ENCODE results near the gene TMEM79. TPM values are rescaled to one million over a fixed set of nuclear protein-coding genes. Genes with fewer than 3 reads are reported as not detected.

TMEM79 gene
- total and polyA plus RNA-seq, 2 donors (not counting 1 experiment from before 2014, with no cell fraction given), result 1.1 to 3.6 TPM

- H3K36me3 ChIP-seq (ENCODE audit: control insufficient read depth, insufficient read depth, low read length), result peaks cover 11% of the 10 kb centered on the region
Measured at GRCh38 chr1:156305215-156305614, 21.1 kb downstream of the TMEM79 start.

DNA sequence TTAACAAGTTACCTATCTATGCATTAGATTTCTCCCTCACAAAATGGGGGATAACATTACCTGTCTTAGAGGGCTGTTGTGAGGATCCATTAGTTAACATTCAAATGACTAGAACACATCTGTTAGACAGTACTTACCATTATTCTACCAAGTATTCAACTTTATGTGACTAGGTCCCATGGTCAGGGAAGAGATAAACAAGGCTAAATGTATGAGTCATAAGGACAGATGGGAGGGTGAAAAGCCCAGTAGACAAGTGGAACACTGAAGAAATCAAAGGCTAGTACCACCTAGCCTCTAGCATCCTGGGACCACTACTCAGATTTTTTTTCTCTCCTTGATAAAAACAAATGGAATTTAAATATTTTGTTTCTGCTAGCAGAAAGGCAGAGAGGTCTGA is 24.0 kb downstream of the TMEM79 start:
- Histone ChIP-seq H2AFZ (ENCODE audit: low read length) (no peak overlapping the region), H3K79me2 (ENCODE audit: control insufficient read depth, insufficient read depth, low read length) (no peaks in the 10 kb centered on the region), H3K9me3 (ENCODE audit: control insufficient read depth, insufficient read depth, low read depth, low read length) (no peaks in the 10 kb centered on the region), H3K4me3 (replicated peaks in 1 of 4; ENCODE audit: control extremely low read depth in 1 of 4, insufficient read depth in 1 of 4, low read depth in 3 of 4, low read length in 4 of 4) (no peak overlapping the region), H3K9ac (ENCODE audit: insufficient read depth, low read length) (no peak overlapping the region), H4K20me1 (ENCODE audit: control insufficient read depth, extremely low read depth, insufficient read depth, low read length) (no peaks in the 10 kb centered on the region), H3K27me3 (ENCODE audit: control insufficient read depth, insufficient read depth, low read length) (no peaks in the 10 kb centered on the region), H3K4me1 (ENCODE audit: control insufficient read depth, extremely low read depth, insufficient read depth, low read length) (no peaks in the 10 kb centered on the region), H3K36me3 (ENCODE audit: control insufficient read depth, insufficient read depth, low read length) (peaks cover 17% of the 10 kb centered on the region), H3K27ac (ENCODE audit: insufficient read depth, low read length) (no peak overlapping the region), H3K4me2 (ENCODE audit: extremely low read depth, insufficient read depth, low read length) (no peak overlapping the region)
- peak; percentile 54 to 63 for DNase-seq (ENCODE audit: low read depth in 2 of 2)
- TF ChIP-seq EZH2 (IDR thresholded peaks at IDR 0.05; ENCODE audit: low read length, missing control alignments), result no peak
- no peak for TF ChIP-seq CTCF (conservative IDR thresholded peaks at IDR 0.05 in 1 of 2, IDR thresholded peaks at IDR 0.05 in 1 of 2; ENCODE audit: low read depth in 1 of 2, low read length in 2 of 2)

More at GRCh38 chr1:156305215-156305614, 21.1 kb downstream of the TMEM79 start:
- peak in 1 of 2 donors; percentile 15 for DNase-seq (ENCODE audit: low read depth in 2 of 2)
- H3K4me2 ChIP-seq (ENCODE audit: extremely low read depth, insufficient read depth, low read length), result no peak overlapping the region
- H3K79me2 ChIP-seq (ENCODE audit: control insufficient read depth, insufficient read depth, low read length), result no peaks in the 10 kb centered on the region
- H4K20me1 ChIP-seq (ENCODE audit: control insufficient read depth, extremely low read depth, insufficient read depth, low read length), result no peaks in the 10 kb centered on the region
- no peak overlapping the region for H3K9ac ChIP-seq (ENCODE audit: insufficient read depth, low read length)
- no peaks in the 10 kb centered on the region for H3K4me1 ChIP-seq (ENCODE audit: control insufficient read depth, extremely low read depth, insufficient read depth, low read length)
- no peaks in the 10 kb centered on the region for H3K9me3 ChIP-seq (ENCODE audit: control insufficient read depth, insufficient read depth, low read depth, low read length)
- H3K27ac ChIP-seq (ENCODE audit: insufficient read depth, low read length), result no peak overlapping the region
- H3K4me3 ChIP-seq (replicated peaks in 1 of 4; ENCODE audit: control extremely low read depth in 1 of 4, insufficient read depth in 1 of 4, low read depth in 3 of 4, low read length in 4 of 4), result no peak overlapping the region
- no peak overlapping the region for H2AFZ ChIP-seq (ENCODE audit: low read length)
- no peaks in the 10 kb centered on the region for H3K27me3 ChIP-seq (ENCODE audit: control insufficient read depth, insufficient read depth, low read length)
- no peak for TF ChIP-seq CTCF (conservative IDR thresholded peaks at IDR 0.05 in 1 of 2, IDR thresholded peaks at IDR 0.05 in 1 of 2; ENCODE audit: low read depth in 1 of 2, low read length in 2 of 2)
- TF ChIP-seq EZH2 (IDR thresholded peaks at IDR 0.05; ENCODE audit: low read length, missing control alignments), result no peak

GRCh38 chr1:156310962-156311361 is 26.8 kb downstream of the TMEM79 start:
- Histone ChIP-seq H3K4me3 (replicated peaks in 1 of 4; ENCODE audit: control extremely low read depth in 1 of 4, insufficient read depth in 1 of 4, low read depth in 3 of 4, low read length in 4 of 4) (no peak overlapping the region), H3K36me3 (ENCODE audit: control insufficient read depth, insufficient read depth, low read length) (peaks cover 18% of the 10 kb centered on the region), H2AFZ (ENCODE audit: low read length) (no peak overlapping the region), H3K4me1 (ENCODE audit: control insufficient read depth, extremely low read depth, insufficient read depth, low read length) (no peaks in the 10 kb centered on the region), H4K20me1 (ENCODE audit: control insufficient read depth, extremely low read depth, insufficient read depth, low read length) (no peaks in the 10 kb centered on the region), H3K27ac (ENCODE audit: insufficient read depth, low read length) (no peak overlapping the region), H3K79me2 (ENCODE audit: control insufficient read depth, insufficient read depth, low read length) (no peaks in the 10 kb centered on the region), H3K9ac (ENCODE audit: insufficient read depth, low read length) (no peak overlapping the region), H3K27me3 (ENCODE audit: control insufficient read depth, insufficient read depth, low read length) (no peaks in the 10 kb centered on the region), H3K4me2 (ENCODE audit: extremely low read depth, insufficient read depth, low read length) (no peak overlapping the region), H3K9me3 (ENCODE audit: control insufficient read depth, insufficient read depth, low read depth, low read length) (no peaks in the 10 kb centered on the region)
- TF ChIP-seq CTCF (conservative IDR thresholded peaks at IDR 0.05 in 1 of 2, IDR thresholded peaks at IDR 0.05 in 1 of 2; ENCODE audit: low read depth in 1 of 2, low read length in 2 of 2) (no peak), EZH2 (IDR thresholded peaks at IDR 0.05; ENCODE audit: low read length, missing control alignments) (no peak)
- peak; percentile 36 to 67 for DNase-seq (ENCODE audit: low read depth in 2 of 2)

Data from fibroblast of lung (primary cell).